ENCODE measurements around the gene GOLGA6C. TPM values are rescaled to one million over a fixed set of nuclear protein-coding genes. Genes with fewer than 3 reads are reported as not detected.

Gene GOLGA6C
- total and polyA plus RNA-seq, 9 of the 15 experiments (the other 6 are each of a cell fraction or from before 2014, with no cell fraction given), result not detected

DNA sequence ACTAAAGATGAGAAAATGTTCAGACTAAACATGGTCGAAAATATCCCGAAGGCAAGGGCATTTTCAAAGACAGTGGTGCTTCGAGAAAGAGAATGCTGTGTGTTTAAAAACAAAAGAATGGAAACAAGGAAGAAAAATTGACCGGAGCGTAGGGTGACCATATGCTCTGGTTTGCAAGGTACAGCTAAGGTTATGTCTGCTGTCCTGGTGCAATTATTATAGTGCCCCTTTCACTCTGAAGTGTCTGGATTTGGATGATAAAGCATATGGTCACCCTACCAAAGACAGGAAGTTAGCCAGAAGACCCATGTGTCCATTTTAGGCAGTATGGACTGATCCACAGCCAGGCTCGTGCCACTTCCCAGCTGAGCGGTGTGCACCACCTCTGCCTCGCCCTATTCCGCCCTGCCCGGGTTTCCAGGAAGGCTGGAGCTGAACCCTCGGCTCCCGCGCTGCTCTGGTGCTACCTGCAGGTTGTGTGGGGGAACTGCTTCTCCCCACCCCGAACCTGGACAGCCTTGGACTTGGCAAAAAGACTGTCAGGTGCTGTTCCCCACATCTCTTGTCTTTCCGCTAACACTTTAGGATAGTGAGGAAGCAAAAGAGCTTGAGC, 49.8 kb downstream of the GOLGA6C start (continued):
- TF ChIP-seq ZNF512 (tag; IDR thresholded peaks at IDR 0.05) (no peak), NCOA2 (IDR thresholded peaks at IDR 0.05; ENCODE audit: partially characterized antibody in 2 of 2) (no peak), POLR2G (IDR thresholded peaks at IDR 0.05; ENCODE audit: low read depth, low read length) (no peak), HMG20B (CRISPR knock-in tag; IDR thresholded peaks at IDR 0.05) (no peak), ZFPM2 (CRISPR knock-in tag; IDR thresholded peaks at IDR 0.05) (no peak), L3MBTL2 (IDR thresholded peaks at IDR 0.05) (0 out of 2 replicates have a peak, but pooled peaks have one; percentile 20), FOXO4 (CRISPR knock-in tag; IDR thresholded peaks at IDR 0.05) (no peak), CTCF (IDR thresholded peaks at IDR 0.05 in 2 of 3, conservative IDR thresholded peaks at IDR 0.05 in 1 of 3; ENCODE audit: insufficient read depth in 2 of 3, low read depth in 1 of 3, low read length in 3 of 3) (peak; percentile 75 to 78 (median 78)), NRF1 (conservative IDR thresholded peaks at IDR 0.05 in 1 of 2, IDR thresholded peaks at IDR 0.05 in 1 of 2) (0 out of 4 replicates have a peak, but pooled peaks of 1 of the 2 experiments have one; percentile 9), BHLHE40 (IDR thresholded peaks at IDR 0.05; ENCODE audit: low read length) (peak; percentile 63; the same call in 1 of the 2 replicates), RAD21 (CRISPR knock-in tag; conservative IDR thresholded peaks at IDR 0.05 in 1 of 2, IDR thresholded peaks at IDR 0.05 in 1 of 2) (peak; percentile 61 to 87), STAG1 (CRISPR knock-in tag; IDR thresholded peaks at IDR 0.05; ENCODE audit: borderline replicate concordance) (peak; percentile 95), DACH1 (IDR thresholded peaks at IDR 0.05; ENCODE audit: partially characterized antibody) (peak; percentile 29), STAT5A (IDR thresholded peaks at IDR 0.05; ENCODE audit: borderline replicate concordance, low read length) (peak; percentile 58), HDAC3 (IDR thresholded peaks at IDR 0.05; ENCODE audit: borderline replicate concordance, partially characterized antibody) (no peak), SMC3 (conservative IDR thresholded peaks at IDR 0.05; ENCODE audit: insufficient read depth, low read depth, low read length) (peak; percentile 68), LARP7 (IDR thresholded peaks at IDR 0.05) (no peak), DIDO1 (tag; IDR thresholded peaks at IDR 0.05; ENCODE audit: low read depth) (no peak), SRF (CRISPR knock-in tag; IDR thresholded peaks at IDR 0.05) (peak in 1 of 2 experiments; percentile 81; a peak in 2 of 4 replicates)
- TF ChIP-seq, protein P1, sequence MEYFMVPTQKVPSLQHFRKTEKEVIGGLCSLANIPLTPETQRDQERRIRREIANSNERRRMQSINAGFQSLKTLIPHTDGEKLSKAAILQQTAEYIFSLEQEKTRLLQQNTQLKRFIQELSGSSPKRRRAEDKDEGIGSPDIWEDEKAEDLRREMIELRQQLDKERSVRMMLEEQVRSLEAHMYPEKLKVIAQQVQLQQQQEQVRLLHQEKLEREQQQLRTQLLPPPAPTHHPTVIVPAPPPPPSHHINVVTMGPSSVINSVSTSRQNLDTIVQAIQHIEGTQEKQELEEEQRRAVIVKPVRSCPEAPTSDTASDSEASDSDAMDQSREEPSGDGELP (CRISPR knock-in tag; IDR thresholded peaks at IDR 0.05; ENCODE audit: borderline replicate concordance), result peak; percentile 62; the same call in 1 of the 2 replicates
- TF ChIP-seq, protein P2, sequence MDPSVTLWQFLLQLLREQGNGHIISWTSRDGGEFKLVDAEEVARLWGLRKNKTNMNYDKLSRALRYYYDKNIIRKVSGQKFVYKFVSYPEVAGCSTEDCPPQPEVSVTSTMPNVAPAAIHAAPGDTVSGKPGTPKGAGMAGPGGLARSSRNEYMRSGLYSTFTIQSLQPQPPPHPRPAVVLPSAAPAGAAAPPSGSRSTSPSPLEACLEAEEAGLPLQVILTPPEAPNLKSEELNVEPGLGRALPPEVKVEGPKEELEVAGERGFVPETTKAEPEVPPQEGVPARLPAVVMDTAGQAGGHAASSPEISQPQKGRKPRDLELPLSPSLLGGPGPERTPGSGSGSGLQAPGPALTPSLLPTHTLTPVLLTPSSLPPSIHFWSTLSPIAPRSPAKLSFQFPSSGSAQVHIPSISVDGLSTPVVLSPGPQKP (CRISPR knock-in tag; IDR thresholded peaks at IDR 0.05), result no peak
